HPDE6-E6E7 (cell line): ENCODE measurements around the gene RUNX1.
A peak's percentile ranks its signal among the peaks of the same experiment; 100 is the strongest.
"Not testable (repeated sequence)": the region's sequence is repeated elsewhere in the genome, so short reads cannot be mapped to it uniquely, and the experiment has no call there.

ENCODE experiments used
- DNase-seq: peaks from one replicate; pipeline ENCODE4 v3.0.0; 2011; ENCODE audit warnings: missing footprints; ENCODE audit errors: extremely low spot score

RUNX1 gene

DNA sequence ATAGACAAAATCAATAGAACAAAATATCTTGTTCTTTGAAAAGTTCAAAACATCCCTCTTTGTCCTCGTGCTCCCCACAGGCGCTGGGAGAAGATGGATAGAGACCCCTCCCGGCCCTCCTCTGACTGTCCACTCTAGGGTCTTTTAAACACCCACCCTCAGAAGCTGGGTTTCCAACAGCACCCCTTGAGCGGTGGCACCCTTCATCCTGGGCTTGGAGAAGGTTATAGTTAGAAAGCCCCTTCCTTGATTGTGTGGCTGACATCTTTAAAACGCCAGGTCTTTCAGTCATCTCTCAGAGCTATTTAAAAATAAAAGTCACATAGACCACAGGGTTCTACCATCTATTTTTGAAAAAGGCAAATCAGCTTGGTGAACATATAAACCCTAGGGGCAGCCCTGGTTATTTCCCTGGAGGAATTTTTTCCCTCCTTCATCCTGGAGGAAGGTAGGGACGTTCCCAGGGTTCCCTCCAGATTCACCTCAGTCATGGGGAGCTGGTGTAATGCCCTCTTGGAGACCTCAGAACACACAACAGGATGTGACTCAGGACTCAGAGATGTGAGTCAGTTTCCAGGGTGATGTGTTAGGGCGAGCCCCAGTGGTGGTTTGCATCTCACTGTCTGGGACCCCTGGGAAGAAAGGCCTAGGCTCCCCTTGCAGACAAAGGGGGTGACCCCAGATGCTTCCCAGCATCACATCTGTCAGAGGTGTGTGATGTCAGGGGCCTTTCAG is 241.8 kb downstream of the RUNX1 start:
- peak; percentile 88 for DNase-seq

DNA sequence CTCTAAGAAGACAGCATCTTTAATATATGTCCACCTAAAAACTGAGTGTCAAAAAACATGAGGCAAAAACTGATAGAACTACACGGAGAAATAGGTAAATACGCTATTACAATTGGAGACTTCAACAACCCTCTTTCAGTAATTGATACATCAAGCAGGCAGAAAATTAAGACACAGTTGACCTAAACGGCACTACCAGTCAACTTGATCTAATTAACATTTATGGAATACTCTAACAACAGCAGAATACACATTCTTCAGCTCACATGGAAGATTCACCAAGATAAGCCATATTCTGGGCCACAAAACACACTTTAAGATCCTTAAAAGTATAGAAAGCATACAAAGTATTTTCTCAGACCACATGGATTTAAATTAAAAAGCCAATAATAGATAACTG is 242.7 kb downstream of the RUNX1 start:
- no peak for DNase-seq

DNA sequence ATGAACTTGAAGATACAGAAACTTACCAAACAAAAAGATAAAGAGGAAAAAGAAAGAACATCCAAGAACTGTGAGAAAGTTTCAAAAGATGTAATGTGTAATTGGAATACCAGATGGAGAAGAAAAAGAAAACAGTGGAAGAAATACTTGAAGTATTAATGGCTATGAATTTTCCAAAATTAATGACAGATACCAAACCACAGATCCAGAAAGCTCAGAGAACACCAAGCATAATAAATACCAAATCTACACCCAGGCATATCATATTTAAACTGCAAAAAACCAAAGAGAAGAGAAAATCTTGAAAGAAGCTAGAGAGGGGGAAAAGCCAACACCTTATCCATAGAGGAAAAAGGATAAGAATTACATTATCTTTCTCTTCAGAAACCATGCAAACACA is 243.9 kb downstream of the RUNX1 start:
- DNase-seq: no peak

DNA sequence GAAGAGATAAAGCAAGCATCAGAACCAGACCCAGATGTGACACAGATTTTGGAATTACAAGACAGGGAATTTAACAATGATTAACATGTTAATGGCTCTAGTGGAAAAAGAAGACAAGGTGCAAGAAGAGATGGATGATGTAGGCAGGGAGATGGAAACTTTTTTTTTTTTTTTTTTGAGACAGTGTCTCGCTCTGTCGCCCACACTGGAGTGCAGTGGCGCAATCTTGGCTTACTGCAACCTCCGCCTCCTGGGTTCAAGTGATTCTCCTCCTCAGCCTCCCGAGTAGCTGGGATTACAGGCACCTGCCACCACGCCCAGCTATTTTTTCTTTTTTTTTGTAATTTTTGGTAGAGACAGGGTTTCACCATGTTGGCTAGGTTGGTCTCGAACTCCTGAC is 244.5 kb downstream of the RUNX1 start:
- not testable (repeated sequence) for DNase-seq

DNA sequence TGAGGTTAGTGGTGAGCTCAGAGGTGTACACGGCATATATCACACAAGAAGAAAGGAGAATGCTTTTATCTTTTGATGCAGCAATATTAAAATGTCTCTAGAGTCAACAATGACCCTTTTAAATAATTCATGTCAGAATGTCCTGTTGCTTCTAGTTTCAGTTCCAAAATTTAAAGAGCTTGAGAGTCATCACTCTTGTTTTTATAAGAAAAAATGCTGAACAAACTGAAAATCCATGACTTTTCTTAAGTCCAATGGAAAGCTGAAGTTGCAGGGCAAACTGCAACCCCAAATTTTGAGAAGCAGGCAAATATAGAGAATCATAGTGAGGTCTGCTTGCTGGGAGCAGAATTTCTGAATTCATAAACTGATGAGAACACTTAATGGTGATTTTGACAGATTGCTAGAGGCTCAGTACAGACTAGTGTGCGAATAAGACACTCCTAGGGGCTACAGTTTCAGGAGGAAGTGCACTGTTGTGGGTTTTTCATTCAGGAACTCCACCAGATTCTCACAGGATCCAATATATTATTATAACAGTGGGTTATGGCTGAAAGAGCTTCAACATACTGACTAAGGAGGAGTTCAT is 245.2 kb downstream of the RUNX1 start:
- no peak for DNase-seq

DNA sequence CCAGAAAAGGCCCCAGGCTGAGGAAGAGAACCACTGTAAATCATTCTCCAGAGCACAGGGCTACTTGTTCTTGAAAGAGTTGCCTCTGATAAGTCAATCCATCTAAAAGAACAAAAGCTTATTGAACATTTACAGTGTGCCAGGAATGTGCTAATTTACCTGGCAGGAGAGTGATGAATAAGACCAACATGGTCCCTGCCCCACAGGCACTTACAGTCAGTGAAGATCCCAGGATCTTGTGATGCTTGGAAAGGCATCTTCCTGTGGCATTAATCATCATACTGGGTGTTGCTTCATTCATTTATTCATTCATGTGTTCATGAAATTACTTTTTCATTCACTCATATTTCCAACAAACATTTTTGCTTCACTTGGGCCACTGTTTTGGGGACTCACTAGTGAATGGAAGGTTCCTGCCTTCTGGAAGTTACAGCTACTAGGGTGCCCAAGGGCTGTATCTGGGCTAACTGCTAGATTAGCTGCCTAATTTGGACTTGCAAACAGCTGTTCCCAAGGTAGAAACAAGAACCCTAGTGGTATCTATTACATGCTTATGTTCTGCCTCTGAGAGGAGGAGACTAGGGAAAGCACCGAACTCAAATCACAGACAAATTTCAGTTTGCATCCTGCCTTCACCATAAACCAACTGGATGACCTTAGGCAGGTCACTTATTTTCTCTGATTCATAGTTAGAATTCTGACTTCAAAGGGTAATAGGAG is 246.8 kb downstream of the RUNX1 start:
- DNase-seq: no peak

DNA sequence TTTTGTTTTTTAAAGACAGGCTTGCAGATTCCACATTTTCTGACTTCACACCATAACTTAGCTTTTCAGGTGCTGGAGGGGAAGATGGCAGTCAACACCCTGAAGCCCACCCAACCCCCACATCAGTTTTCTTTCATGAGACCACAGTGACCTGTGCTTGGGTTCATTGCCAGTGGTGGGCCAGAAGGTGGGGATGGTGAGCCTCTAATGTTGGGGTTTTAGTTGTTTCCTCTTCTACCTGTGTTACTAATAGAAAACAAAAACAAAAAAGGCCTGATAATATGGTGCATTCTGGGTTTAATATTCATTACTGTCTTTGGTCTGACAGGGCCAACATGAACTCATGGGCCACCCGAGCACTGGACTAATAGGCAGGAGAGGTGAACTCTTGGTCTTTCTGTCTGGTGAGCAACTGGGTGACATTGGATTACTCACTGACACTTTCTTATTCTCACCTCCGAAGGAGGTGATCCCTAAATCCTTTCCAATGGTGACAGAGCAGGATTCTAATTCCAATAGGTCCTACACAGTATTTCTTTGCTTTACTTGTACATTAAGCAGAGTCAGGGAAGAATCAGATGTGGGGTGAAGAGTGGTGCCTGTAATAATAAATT is 247.5 kb downstream of the RUNX1 start:
- no peak for DNase-seq

DNA sequence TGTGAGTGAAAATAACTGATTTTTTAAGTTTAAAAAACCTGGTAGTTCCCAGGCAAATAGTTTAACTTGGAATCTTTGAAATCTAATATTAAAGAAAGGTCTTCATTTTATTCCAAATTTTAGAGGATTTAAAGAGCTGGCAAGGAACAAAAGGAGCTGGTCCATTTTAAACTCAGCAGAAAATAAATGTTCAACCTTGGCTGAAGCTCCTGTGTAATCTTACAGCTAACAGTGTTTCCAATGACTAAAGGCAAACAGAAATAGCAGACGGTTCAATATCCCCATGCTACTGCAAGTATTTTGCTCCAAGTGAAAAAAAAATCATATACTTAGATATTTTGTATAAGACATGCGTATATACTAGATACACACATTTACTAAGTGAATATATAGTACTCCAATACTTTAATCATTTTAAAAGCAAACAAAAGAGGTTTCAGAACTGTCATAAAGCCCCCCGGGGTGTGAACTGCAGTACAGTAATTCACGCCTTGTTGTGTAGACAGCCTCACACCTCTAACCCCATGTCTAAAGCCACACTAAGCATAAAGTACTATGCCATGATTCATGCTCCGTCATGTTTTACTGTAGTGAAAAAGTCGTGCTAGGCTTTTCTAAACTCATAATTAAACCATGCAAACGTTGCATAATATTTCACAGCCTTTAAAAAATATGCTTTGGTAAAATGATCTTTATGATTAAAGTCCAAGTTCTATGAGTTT is 248.1 kb downstream of the RUNX1 start:
- no peak for DNase-seq

DNA sequence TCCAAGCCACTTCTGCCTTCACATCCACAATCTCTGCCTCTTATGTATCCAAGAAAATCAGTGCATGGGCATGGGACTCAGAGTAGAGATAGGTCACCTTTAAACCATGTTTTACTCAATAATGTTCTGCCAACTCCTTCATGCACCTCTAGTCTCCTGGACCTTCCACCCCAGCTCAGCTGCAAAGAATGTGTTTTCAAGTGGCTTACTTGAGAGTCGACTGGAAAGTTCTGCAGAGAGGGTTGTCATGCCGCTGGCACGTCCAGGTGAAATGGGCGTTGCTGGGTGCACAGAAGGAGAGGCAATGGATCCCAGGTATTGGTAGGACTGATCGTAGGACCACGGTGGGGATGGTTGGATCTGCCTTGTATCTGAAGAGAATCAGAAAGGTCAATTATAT is 250.0 kb downstream of the RUNX1 start:
- DNase-seq: no peak

DNA sequence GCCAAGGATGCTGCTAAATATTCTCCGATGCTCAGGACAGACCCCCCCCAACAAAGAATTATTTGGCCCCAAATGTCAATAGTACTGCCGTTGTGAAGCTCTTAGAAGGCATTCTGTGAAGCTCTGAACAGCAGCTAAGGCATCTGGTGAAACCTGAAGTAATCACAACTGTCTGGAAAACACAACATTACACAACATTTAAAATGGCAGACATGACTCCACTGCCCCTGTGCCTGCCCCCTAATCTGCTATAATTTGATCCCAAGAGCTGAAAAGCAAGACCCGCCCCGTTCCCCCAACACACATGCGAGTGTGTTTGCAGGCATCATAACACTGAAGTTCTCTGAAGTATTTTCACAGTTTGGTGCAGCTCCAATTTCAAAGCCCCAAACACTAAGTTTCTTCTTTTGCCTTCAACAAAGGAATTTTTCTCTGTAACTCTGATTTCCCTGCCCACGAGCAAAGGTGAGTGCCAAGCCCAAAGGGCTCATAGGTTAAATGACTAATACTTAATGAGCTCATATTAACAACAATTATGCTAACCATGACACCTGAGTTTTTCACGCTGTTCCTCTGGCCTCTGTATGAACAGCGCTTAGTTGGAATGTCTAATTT is 251.1 kb downstream of the RUNX1 start:
- DNase-seq: no peak

DNA sequence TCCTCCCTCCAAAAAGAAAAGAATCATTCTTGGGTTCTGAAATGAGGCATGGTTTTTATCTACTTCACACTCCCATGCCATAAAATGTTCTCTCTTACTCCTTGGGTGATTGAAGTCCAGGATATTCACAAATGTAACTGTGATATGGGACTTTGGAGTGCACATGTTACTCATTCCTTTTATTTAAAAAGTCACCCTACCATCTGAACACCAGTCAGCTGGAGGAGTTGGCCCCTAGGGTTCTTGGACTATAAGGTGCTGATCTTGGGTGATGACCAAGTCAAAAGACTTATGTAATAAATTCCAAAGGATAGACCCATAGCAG is 251.9 kb downstream of the RUNX1 start:
- DNase-seq: no peak

DNA sequence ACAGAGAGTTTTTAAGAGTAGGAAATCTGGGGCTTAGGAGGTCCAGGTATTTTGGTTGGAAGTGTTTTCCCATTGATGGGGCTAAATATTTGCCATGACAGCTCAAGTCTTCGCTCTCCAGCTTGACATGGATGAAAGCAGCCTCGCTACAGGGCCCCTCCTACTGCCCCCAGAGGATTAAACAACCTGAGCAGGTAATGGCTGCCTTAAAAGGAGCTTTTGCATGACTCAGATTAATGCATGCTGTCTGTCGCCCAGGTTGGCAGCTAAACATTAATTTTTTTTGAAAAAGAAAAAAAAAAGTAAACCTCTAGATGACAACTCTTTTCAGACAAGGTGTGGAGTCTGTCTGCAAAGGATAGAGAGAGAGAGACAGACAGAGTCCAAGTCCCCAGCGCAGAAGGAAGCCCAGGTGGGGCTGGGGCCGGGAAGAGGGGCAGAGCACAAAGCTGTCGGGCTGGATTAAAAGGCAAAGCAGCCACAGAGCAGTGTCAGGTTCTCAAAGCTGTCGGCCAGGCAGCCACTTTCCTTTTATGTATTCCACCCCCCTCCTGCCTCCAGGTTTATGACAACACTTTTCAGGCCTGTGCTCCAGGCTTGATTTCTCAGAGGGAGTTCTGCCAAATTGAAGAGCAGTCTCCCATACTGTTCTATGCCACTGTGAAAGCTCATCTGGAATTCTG is 252.4 kb downstream of the RUNX1 start:
- DNase-seq: no peak

DNA sequence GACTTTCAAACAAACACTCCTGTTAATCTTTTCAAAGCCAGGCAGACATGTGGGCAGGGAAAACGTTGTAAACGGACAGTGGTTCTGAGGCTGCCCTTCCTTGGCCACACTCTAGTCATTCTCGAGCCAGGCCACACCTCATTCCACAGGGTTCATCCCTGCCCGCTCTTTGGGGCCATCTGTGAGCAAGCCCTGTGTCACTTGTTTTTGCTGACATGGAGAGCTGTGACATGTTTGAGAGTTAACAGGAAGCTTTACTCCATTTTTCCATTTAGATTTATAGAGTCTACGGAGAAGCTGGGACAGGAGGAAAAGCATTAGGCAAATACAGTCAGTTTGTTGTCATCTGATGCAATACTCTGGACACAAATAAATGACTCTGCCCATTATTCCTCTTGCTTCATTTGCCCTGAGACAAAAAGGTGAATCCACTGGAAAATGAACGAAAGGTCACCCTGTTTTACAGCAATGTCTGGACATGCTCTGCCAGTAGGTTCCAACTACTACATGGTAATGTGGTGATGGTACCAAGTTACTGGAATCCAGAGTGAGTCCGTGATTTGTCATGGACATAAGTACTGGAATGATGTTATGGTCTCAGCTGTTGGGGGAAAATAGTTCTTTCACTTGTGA is 253.4 kb downstream of the RUNX1 start:
- DNase-seq: no peak

DNA sequence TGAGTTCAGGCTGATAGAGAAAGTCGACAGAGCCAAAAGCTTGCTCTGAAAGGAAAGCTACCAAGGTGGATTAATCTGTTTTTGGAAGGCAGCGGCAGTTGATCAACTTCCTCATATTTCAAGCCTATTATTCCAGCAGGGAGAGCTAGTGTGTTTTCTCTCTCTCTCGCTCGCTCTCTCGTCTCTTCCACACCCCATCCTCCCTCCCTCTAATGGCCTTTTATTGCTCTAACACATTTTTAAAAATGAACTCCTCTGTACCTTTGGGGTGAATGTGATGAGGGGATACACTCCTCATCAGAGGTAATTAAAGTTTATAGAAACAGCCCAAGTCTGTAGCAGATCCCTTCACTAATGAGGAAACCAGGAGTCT is 253.9 kb downstream of the RUNX1 start:
- DNase-seq: no peak

DNA sequence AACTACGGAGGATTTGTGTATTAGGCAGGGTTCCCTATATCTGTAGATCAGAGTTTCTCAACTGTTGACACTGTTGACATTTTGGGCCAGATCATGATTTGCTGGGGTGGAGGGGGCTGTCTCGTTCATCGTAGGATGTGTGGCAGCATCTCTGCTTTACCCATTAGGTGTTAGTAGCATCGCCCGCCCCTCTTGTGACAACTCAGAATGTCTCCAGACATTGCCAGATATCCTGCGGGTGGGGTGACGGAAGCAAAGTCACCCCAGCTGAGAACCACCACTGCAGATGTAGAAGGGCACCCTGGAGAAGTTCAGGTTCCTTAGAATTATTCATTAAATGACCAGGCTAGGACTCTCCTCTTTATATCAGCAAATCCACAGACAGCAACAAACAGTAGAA is 254.4 kb downstream of the RUNX1 start:
- no peak for DNase-seq

DNA sequence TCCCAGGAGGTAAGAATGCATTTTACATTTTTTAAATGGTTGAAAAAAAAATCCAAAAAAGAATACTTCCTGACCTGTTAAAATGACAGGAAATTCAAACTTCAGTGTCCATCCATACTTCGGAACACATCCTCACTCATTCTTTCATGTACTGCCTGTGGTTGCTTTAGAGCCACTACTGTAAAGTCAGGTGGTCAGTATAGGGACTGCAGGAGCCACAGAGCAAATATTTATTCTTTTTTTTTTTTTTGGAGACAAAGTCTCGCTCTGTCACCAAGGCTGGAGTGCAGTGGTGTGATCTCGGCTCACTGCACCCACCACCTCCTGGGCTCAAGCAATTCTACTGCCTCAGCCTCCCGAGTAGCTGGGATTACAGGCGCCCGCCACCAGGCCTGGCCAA is 255.6 kb downstream of the RUNX1 start:
- no peak for DNase-seq

DNA sequence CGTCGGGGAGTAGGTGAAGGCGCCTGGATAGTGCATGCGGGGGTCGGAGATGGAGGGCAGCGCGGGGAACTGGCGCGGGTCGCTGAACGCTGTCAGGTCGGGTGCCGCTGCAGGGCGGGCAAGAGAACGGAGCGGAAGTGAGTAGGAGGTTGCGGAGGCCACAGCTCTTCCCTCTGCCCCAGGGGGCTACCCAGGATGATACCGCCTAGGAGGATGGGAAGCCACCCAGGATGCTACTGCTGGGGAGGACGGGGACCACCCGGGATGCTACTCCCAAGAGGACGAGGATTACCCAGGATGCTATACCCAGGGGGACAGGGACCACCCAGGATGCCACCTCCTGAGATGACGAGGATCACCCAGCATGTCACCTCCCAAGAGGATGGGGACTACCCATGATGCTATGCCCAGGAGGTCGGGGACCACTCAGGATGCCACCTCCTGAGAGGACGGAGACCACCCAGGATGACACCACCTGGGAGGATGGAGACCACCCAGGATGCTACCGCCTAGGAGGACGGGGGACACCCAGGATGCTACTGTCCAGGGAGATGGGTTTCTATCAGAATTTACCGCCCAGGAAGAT is 256.5 kb downstream of the RUNX1 start:
- DNase-seq: no peak

DNA sequence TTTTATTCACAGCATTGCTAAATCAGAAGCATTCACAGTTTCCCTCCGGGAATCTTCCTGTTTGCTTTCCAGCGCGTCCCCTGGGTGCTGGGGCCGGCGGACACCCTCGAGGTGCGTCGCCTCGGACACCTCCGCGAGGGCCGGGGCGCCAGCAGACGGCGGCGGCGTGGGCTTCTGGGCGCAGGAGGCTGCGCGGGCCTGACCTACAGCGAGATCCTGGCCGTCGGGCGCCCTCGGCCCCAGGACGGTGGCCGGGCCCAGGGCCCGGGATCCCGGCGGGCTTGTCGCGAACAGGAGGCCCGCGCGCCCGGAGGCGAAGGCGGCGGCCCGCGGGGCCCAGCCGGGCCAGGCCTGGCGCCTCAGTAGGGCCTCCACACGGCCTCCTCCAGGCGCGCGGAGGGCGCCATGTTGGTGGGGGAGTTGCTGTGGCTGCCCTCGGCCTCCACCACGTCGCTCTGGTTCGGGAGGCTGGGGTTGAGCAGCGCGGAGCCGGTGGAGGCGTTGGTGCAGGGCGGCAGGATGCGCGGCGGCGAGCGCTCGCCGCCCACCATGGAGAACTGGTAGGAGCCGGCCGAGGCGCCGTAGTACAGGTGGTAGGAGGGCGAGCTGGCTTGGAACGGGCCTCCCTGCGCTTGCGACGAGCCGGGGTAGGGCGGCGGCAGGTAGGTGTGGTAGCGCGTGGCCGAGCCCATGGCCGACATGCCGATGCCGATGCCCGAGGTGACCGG is 257.2 kb downstream of the RUNX1 start:
- no peak for DNase-seq

DNA sequence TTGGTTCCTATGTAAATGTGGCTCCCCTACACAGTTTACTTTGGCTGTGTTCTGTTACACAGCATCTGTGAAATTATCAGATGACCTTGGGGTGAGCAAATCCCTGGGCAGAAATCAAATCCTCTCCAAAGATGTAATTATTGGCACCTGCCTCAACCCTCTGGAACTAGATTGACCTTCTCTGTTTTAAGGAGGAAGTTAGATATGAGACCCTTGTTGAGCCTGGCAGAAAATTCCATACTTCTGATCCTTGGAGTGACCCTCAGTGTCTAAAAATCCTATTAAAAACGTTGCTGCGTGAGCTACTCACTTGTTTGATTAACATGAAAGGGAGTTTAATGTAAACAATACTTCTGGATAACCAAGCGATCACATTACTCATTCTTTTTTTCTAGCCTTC is 258.3 kb downstream of the RUNX1 start:
- DNase-seq: no peak

DNA sequence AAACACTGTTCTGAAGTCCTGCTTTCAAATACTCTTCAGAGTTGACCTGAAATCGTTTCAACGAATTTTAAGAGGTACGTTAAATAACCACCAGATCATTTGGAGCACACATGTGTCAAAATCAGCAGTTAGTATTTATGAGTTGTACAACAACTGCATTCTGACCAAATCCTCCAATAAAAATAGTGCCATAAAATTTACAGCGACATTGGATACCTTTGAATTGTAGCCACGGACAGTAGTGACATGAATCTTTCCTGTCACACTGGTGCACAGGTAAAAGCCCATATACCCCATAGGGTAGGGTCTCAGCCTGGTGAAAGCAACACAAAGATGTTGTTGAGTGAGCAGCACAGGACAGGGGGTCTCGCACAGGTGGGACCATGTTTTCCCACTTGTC is 258.8 kb downstream of the RUNX1 start:
- DNase-seq: no peak
